Colon (tissue), 2 donors: Measurements from ENCODE around the gene ICAM5.

ENCODE experiments used
- FAIRE-seq: peaks from 2 replicates; lab custom pipeline; 2012; peaks lifted over from hg19 to GRCh38; lab: Jason Lieb, UNC
- donor health status: control.
- donor health status: control.

ICAM5 gene

DNA sequence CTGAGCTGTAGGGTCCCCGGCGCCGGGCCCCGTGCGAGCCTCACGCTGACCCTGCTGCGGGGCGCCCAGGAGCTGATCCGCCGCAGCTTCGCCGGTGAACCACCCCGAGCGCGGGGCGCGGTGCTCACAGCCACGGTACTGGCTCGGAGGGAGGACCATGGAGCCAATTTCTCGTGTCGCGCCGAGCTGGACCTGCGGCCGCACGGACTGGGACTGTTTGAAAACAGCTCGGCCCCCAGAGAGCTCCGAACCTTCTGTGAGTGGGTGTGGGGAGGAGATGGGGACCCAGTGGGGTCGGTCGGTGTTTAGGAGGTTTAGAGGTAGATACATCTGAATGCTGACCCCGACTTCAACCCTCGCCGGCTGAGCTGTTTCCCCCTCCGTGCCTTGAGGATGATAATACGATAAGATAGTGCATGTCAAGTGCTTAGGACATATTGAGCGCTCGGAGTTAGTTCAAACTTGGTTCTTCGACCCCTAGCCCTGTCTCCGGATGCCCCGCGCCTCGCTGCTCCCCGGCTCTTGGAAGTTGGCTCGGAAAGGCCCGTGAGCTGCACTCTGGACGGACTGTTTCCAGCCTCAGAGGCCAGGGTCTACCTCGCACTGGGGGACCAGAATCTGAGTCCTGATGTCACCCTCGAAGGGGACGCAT lies 1.9 kb downstream of the ICAM5 start:
- no peak for FAIRE-seq

DNA sequence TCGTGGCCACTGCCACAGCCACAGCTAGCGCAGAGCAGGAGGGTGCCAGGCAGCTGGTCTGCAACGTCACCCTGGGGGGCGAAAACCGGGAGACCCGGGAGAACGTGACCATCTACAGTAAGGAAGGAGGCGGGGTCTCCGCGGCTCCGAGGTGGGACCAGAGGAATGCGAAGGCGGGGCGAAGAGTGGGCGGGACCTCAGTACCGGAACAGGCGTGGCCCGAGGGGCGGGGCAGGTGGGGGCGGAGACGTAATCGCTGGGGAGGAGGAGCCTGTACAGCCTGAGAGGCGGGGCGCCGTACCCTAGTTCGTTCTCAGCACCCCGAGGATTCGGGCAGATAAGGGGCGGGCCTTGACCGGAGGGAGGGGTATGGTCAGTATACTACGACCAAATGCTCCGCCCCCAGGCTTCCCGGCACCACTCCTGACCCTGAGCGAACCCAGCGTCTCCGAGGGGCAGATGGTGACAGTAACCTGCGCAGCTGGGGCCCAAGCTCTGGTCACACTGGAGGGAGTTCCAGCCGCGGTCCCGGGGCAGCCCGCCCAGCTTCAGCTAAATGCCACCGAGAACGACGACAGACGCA lies 2.5 kb downstream of the ICAM5 start:
- no peak for FAIRE-seq

DNA sequence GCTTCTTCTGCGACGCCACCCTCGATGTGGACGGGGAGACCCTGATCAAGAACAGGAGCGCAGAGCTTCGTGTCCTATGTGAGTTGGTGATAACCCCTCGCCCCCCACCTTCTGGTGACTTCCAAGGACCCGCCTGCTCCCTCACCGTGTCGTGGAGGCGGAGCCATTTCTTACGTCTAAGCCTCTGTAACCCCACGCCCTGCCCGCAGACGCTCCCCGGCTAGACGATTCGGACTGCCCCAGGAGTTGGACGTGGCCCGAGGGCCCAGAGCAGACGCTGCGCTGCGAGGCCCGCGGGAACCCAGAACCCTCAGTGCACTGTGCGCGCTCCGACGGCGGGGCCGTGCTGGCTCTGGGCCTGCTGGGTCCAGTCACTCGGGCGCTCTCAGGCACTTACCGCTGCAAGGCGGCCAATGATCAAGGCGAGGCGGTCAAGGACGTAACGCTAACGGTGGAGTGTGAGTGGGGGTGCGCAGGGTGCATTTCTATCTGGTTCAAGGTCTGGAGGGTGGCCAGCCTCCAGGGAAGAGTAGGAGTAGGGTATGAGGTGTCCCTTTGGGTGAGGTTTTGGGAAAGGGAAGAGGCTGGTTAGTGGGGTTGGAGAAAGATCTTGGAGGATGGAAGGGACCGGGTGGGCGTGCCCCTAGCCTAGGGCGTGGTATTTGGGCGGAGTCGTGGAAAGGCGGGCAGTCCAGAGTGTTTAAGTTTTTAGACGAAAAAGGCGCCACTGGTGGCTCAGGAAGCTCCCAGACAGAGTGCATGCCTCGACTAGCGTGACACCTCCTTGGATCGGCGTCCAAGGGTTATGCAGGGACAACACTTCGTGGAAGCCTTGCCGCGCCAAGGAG lies 3.3 kb downstream of the ICAM5 start:
- FAIRE-seq, result no peak

GRCh38 chr19:10293637-10294367 lies 4.0 kb downstream of the ICAM5 start:
- FAIRE-seq, result no peak

DNA sequence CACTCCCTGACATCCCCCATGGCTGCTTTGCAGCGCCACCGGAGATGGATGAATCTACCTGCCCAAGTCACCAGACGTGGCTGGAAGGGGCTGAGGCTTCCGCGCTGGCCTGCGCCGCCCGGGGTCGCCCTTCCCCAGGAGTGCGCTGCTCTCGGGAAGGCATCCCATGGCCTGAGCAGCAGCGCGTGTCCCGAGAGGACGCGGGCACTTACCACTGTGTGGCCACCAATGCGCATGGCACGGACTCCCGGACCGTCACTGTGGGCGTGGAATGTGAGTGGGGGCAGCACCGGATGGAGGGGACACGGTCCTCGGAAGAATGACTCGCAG lies 4.6 kb downstream of the ICAM5 start:
- FAIRE-seq, result no peak

- no peak for FAIRE-seq
Measured at GRCh38 chr19:10295305-10295846, 5.6 kb downstream of the ICAM5 start.

DNA sequence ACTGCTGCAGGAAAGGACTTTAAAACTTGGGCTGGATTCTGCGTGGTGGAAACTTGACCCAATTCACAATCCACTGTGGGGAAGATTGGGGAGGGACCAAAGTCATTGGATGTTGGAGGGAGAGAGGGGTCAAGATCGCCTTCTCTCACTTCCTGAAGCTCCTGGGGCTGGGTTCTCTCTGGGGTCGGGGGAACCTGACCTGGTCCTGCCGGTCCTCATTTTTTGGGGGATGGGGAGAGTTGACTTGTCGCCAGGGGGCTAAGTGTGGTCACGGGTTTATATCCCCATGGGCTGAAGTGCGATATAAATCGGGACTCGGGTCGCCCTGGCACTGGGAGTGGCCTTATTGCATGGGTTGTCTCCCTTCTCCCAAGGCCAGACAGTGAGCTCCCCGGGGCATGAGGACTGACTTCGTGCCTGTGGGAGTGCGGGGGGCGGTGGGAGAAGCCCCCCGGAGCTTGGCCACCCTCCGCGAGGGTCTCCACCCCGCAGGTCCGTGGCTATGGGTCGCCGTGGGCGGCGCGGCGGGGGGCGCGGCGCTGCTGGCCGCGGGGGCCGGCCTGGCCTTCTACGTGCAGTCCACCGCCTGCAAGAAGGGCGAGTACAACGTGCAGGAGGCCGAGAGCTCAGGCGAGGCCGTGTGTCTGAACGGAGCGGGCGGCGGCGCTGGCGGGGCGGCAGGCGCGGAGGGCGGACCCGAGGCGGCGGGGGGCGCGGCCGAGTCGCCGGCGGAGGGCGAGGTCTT lies 6.3 kb downstream of the ICAM5 start:
- no peak for FAIRE-seq

- FAIRE-seq, result no peak
Measured at GRCh38 chr19:10299545-10300458, 10.1 kb downstream of the ICAM5 start.

- FAIRE-seq, result no peak
Measured at GRCh38 chr19:10305139-10305806, 15.5 kb downstream of the ICAM5 start.

DNA sequence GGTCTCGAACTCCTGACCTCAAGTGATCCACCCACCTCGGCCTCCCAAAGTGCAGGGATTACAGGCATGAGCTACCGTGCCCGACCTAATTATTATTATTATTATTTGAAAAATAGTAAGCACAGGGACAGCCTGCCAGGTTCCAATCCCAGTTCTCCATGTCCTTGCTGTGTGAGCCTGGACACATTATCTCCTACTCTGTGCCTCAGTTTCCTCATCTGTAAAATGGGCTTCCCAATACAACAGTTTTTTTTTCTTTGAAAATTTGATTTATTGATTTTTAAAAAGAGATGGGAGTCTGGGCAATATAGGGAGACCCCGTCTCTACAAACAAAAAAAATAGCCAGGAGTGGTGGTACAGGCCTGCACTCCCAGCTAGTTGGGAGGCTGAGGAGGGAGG lies 16.6 kb downstream of the ICAM5 start:
- no peak for FAIRE-seq

DNA sequence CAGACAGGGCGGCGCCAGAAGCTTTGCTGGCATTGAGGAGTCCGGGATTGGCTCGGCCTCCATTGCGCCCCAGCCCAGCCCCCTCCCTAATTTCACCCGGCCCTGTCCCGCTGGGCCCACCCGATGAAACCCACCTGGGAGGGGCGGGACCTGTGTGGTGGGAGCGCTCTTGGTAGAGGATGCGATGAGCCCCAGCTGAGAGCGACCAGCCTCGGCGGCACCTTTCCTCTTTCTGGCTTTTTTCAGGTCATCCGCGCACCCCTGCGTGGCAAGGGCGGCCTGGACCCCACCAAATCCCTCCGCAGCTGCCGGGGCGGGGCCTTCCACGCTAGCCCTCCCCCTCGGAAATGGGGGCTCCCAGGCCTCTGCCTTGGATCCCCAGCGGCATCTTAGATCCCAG lies 19.7 kb downstream of the ICAM5 start, which contains the start of gene ZGLP1:
TSS of gene ZGLP1 (minus strand) at position 393 of the 400 bp plus-strand sequence.
- no peak for FAIRE-seq

GRCh38 chr19:10315335-10316214 lies 25.8 kb downstream of the ICAM5 start, which contains the start of gene FDX2:
FDX2 (minus strand) TSS chr19:10316015; CDS start chr19:10315996, 19 bp downstream.
- FAIRE-seq, result no peak

DNA sequence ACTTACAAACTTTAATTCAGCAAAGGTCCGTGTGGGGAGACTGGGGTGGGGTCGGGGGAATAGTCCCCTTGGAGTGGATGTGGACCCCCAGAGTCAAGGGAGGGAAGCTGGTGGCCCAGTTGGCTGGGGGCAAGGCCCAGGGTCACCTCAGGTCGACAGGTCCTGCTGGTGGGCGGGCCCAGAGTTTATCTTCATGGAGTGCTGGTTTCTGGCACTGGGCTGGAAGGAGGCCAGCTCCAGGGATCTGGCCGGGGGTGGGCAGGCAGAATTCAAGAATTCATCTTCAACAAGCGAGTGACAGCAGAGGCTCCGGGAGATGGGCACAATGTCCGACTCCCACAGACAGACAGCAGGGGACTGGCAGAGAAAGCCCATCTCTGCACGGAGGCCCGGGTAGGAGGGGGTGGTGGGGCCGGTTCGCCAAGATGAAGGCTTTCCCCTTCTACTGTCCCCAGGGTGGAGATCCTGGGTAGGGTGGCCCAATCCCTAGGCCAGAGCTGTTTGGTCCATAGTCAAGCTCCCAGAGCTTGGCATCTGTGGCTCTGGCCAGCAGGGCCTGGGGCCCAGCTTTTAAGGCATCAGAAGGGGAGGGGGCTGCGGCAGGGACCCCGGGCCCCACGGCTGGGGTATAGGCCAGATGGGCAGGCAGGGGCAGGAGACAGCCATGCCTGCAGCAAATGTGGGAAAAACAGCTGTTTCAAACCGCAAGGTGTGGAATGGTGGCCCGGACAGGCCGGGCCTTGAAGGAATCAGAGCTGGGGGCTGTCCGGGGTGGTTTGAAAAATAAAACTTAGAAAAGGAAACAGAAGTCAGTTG lies 26.7 kb downstream of the ICAM5 start:
- FAIRE-seq, result no peak

DNA sequence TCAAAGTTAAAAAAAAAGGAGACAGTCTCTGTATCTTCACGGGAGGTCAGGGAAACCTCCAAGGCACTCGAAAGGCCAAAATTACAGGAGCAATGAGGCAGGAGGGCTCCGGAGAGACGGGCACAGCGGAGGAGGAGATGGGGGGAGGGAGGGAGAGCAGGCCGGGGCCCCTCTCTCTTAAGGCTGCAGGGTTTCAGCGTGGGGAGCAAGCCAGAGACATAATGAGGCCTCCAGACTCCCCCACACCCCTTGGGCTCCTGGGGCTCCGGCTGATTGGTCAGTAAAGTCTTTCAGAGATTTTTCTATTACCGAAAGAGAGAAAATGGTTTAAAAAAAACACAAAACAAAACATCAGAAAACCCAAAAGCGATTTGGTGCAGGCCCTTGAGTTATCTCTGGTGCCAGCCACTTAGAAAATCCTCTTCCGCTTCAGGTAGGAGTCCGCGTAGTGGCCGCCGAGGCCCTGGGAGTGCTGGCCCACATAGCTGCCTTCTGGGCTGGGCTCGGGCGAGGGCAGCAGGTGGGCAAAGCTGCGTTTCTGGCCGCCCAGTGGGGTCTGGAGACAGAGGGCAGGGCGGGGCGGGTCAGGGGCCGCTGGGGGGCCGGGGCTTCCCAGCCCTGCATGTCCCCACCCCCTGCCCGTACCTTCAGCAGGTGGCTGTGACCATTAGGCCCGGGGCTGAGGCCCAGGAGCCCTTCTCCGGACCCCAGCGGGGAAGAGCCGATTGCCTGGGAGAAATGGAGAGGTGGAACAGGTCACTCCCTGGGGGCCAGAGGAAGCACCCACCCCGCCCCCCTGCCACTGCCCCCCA lies 27.5 kb downstream of the ICAM5 start:
- no peak for FAIRE-seq

GRCh38 chr19:10317857-10318462 lies 28.2 kb downstream of the ICAM5 start:
- no peak for FAIRE-seq

DNA sequence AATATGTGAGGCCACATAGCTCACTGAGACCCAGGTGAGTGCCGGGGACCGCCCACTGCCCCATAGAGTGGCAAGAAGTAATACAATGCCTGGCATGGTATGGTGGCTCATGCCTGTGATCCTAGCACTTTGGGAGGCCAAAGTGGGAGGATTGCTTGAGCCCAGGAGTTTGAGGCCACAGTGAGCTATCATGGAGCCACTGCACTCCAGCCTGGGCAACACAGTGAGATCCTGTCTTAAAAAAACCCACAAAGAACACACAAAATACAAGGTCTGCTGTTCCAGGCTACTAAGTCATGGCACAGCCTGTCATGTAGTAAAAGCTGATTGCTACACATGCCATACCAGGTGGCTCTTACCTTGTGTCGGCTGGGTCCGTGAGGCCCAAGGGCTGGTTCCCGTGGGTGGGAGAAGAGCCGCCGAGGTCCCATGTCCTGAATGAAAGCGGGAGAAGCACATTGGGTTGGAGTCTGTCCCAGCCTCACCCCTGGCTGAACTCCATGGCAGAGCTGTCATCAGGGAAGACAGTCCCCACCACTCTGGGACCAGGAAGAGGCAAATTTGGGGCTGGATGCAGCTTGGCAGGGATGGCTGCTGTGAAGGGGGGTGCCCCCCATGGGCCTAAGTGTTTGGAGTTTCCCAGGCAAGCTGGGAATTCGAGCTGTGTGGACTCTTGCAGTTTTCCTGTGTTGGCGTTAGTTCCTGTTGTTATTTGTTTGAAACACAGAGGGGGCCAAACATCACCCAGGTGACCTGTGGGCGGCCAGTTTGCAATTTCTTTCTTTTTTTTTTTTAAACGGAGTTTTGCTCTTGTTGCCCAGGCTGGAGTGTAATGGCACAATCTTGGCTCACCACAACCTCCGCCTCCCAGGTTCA lies 29.3 kb downstream of the ICAM5 start:
- FAIRE-seq, result no peak
